Vagina (tissue), 2 donors: ENCODE measurements around the gene TALDO1.

Experiments used
- CTCF ChIP-seq, 3 experiments: fragments of 450-650 bp in 2 of 3; fragments of 200-600 bp in 1 of 3; sonication (generic) in 1 of 3; IDR thresholded peaks; one replicate each; pipeline ENCODE4 v1.5.1; 2017 to 2019; ENCODE audit warnings: antibody characterized with exemption in 3 of 3, mild to moderate bottlenecking in 2 of 3, moderate library complexity in 2 of 3
- POLR2A ChIP-seq, 2 donors: fragments of 450-650 bp; IDR thresholded peaks; one replicate each; pipeline ENCODE4 v1.6.1; 2017; ENCODE audit warnings: antibody characterized with exemption in 2 of 2, mild to moderate bottlenecking in 2 of 2, moderate library complexity in 2 of 2

- TF ChIP-seq CTCF (IDR thresholded peaks at IDR 0.05) (no peak), POLR2A (IDR thresholded peaks at IDR 0.05) (no peak)
Observed at GRCh38 chr11:794766-795633, 47.7 kb downstream of the TALDO1 start.
